ENCODE results near the gene AKNA.

The AKNA gene

DNA sequence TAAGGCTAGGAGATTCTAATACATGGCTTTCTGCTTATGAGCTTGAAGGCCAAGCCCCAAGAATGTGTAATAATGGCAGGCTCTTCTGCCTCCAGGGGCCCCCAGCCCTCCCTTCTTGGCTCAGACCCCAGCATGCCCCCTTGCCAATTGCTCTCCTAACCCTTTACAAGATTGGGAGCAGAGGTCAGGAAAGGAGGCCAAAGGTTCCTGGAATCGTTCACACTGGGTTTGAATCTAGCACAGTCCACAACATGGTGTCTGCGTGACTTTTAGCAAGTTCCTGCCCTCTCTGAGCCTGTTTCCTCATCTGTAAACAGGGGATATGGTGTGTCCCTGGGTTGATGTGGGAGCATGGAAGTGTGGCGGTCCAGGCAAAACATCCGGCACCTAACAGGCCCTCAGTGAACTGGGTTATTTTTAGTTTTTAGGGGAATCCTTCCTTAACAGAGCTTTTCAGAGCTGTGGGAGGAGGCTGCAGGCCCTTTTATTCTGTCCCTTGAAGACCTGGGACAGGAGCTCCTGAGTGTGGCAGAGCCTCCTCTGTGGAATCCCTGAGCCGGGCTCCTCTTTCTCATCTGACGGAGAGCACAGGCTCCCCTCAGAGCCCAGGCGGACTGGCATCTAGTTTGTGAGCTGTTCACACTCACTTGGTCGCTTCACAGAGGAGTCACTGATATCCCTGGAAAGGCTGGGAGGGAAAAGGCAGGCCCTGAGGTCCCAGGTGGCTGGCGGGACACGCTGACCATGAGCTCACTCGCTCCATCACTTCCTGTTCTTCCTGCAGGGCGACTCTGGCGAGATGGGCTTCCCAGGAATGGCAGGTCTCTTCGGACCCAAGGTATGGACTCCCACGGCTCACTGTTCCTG lies 88.3 kb downstream of the AKNA start:
- no peak for DNase-seq

DNA sequence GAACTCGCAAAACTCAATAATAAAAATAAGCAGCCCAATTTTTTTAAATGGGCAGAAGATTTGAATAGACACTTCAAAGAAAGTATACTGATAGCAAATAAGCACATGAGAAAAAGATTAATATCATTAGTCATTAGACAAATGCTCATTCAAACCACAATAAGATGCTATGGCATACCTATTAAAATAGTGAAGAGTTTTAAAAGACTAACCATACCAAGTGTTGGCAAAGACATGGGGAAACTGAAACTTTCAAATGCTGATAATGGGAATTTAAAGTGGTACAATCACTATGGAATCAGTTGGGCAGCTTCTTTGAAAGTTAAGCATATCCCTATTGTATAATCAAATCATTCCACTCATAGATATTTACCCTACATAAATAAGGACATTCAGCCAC lies 91.4 kb downstream of the AKNA start:
- DNase-seq, result no peak

DNA sequence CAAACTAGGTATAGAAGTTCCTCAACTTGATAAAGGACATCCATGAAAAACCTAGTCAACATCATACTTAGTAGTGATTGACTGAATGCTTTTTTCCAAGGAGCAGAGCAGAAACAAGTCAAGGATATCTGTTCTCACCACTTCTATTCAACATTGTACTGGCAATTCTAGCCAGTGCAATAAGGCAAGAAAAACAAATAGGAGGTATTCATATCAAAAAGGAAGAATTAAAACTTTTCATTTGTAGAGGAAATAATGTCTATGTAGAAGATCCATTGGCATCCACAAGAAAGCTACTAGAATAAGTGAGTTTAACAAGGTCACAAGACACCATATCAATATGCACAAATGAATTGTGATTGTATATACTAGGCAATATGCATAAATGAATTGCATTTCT lies 93.1 kb downstream of the AKNA start:
- no peak for DNase-seq

DNA sequence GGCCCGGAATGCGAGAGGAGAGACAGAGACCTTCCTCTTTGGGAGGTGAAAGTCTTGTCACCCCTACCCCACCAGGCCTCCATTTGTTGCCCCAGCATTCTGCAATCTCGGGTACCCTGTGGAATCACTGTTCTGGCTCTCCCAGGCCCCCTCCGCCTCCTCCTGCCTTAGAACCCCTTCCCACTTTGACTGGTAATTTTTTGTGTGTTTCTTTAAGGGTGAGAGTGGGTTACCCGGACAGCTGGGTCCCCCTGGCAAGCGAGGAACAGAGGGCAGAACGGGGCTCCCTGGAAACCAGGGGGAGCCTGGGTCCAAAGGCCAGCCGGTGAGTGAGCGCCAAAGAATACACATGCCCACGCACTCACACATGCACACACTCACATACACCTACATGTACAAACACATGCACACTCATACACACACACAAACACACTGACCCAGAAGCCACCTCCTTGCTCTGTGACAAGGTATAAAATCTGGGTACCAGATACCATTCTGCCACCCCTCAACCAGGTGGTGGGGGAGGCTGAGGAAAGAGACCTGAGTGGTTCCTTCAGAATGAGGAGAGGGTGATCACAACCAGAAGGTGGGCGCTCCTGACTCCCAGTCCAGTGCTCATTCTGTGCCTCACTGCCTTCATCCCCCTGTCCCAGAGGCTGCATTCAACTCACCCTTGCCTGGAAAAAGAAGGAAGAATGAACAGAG lies 95.7 kb downstream of the AKNA start:
- DNase-seq, result no peak

DNA sequence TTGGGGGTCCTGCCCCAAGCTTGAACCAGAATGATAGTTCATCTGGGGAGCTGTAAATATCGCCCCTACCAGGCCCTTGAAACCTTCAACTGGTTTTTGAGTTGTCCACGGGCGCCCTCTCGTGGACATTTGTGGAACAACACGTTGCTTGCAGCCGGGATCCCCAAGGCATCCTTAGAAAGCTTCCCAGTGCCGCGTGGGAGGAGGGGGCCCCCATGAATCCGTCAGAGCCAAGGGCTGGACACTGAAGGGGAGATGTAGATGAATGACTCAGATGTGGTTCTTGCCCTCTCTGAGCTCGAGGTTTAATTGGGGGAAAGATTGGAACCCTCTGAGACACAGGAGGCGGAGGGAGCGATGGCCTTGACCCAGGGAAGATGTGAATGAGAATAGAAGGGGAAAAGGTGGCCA lies 96.7 kb downstream of the AKNA start:
- DNase-seq, result peak; percentile 69

DNA sequence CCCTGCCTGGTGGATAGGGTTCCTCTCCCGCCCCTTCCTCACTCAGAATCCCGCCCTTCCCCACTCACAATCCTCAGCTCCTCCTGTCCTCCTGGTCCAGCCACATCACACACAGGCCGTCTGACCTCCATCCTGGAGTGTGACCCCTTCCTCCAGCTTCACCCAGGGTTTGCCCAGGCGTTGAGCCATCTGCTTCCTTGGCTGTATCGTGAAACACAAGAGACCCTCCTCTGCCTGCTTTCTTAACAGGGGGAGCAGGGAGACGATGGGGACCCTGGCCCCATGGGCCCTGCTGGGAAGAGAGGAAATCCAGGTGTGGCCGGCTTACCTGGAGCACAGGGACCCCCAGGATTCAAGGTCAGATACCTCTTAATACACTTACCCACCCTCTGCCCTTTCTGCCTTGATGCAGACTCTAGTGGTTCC lies 97.2 kb downstream of the AKNA start:
- no peak for DNase-seq

DNA sequence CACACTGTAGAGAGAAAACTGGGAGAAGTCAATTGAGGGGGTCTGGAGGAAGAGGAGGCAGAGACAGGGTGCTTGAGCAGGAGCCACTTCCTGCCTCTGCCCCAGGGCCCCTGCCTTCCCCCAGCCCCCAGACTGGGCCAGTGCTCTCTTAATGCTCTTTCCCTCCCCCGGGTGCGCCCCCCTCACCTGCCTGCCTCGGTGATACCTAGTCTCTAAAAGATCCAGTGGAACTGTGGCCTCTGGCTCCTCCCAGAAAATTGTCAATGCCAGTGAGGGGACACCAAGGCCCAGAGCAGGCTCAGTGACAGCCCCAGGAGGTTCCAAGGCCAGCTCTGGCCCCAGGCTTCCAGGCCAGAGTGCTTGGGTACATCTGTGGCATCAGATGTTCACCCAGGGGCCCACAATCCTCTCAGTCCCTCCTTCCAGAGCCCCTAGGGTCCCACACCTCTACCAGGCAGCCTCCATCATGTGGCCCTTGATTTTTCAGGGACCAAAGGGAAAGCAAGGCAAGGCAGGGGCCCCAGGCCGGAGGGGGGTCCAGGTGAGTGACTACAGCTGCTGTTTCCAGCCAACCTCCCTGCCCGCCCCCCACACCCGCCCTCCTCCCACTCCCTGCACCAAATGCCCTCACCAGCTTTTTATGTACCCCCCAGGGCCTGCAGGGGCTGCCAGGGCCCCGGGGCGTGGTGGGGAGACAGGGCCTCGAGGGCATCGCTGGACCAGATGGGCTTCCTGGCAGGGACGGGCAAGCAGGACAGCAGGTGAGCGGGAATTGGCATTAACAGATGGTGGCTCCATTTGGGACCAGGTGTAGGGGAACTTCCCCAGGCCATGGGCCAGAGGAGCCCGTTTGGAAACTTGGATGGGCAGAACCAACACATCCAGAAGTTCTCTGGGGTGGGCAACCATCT lies 98.0 kb downstream of the AKNA start:
- DNase-seq, result no peak

DNA sequence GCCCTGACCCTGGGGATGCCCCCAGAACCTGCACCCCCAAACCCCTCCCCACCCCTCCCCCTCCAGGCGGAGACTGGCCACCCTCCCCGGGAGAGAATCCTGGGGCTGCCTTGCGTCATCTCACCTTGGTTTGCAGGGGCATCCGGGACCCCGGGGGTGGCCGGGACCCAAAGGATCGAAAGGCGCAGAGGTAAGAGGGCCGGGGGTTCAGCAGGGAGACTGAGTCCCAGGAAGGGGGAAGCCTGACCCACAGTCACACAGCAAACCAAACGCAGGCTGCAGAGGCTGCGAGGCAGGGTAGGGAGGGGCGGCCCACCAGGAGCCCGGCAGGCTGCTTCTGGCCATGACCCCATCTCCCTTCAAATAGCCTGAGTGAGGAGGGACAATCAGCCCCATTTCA lies 98.7 kb downstream of the AKNA start:
- DNase-seq, result no peak

DNA sequence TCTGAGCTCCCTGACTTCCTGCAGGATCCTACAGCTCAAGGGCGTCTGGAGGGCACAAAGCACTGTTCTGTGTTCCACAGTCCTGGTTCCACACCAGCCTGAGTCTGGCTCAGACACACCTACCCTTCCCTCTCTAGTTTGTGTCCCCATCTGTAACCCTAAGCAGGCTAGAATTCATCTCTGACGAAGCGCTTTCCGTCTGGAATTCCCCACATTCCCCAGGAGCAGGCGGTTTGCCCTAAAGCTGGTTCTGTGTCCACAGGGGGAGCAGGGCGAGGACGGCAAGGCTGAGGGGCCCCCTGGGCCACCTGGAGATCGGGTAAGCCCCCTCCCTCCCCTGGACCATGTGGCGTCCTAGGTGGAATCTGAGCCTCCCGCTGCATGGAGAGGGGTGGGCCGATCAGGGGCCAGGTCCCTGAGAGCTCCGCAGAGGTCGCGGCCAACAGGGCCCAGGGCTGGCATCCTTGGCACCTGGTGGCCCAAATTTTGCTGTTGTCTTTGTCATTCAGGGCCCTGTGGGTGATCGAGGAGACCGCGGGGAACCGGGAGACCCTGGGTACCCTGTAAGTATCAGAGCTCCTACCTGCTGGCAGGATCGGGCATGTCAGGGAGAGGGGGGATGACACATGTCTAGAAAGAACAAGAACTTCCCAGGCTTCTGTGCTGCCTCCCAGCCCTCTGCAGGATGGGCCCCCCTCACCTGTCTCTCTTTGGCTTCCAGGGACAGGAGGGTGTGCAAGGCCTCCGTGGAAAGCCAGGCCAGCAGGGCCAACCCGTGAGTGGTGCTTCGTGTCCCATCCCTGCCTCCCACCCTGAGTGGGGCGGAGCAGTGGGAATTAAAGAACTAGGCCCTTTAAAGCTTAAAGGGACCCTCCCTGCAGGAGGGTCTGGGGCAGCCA lies 99.3 kb downstream of the AKNA start:
- DNase-seq, result no peak

DNA sequence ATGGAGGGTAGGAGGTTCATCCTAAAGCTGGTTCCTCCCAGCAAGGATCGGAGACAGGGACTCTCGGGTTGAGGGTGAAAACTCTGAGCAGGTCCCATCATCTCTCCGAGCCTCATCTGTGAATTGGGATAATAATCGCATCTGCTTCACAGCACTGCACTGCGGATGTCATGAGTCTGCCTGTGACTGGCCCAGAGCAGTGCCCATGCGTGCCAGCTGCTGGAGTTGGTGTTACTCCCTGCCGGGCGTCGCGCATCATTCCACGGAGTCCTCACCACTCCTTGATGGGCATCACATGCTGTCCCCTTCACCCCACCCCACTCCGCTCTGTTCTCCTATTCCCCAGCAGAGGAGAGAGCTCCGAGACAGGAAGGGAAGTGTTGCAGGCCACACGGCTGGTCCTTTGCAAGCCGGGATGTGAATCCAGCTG lies 100.0 kb downstream of the AKNA start:
- no peak for DNase-seq

DNA sequence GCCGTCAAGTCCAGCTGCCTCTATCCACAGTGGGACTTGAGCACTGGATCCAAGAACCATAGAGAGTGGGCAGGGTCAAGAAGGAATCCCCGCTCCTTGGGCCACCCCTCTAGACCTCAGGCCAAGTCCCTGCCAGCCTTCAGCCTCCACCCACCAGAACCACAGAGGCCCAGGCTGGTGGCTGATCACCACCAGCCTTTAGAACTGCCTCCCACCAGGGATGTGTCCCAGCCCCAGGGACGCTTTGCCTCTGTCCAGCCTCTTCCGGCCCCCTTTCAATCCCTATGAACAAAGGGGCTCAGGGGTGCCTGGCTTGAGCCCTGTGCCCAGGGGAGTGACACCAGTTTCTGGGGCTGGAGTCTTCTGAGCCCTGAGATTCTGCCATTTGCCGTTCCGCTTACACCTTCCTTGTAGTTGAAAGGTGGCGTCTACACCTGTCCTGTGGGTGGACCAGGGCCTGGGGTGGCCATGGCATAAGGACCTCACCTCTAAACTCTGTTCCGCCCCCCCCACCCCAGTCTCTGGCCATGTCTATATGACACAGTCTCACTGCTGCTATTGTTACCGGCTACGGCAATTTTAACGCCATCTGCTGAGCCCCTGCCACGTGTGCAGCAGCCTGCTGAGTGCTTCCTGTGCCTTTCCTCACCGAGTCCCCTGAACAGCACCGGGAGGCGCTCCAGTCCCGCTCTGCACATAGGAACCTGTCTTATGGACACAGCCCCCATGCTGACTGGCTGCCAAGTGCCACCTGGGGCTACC lies 100.6 kb downstream of the AKNA start:
- DNase-seq, result no peak

DNA sequence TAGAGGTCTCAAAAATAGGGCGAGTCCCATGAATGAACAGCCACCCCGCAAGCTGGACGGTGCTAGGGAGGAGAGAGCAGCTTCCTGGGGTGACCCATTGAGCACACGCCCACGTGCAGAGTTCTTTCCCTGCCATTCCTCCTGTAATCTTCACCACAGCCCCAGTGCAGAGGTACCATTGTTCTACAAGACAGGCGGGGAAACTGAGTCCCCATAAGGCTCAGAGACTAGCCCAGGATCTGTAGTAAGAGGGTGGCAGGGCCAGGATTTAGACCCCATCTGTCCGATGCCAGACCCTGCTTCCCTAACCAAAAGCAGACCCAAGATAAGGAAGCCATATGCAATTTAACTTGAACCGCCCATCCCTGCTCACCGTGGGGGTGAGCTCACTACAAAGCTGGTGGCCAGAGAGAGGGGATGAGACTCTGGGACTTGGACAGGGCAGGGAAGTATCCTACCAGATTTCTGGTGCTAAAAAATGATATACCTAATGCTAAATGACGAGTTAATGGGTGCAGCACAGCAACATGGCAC lies 101.6 kb downstream of the AKNA start:
- DNase-seq, result no peak

DNA sequence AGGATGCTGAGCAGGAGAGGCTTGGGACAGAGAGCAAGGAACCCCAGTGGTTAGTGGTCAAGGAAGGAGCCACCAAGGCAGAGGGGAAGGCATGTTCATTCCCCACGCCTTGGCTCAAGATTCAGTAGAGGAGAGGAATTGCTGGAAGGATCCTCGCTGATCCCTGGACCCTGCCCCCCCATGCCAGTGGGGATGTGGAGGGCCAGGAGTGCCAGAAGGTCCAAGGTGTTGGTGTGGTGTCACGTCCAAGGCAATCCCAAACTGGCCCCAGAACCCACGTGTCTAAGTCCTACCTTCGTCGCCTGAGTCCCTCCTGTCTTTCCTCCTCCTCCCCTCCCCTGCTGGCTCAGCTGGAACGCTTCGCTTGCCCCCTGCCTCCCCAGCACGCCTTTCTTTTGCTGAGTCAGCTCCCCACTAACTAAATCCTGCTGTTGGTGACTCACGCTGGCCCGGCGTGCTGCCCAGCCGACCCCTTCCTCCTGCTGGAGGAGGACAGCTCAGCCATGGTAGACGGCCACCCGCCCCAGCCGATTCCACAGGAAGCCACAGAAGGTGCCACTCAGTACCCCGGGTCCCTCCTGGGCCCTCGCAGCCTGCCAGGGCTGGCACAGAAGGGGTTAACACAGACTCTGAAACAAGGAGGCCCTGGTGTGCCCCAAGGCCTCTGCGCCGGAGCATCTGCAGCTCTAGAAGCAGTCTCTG lies 102.5 kb downstream of the AKNA start:
- no peak for DNase-seq

DNA sequence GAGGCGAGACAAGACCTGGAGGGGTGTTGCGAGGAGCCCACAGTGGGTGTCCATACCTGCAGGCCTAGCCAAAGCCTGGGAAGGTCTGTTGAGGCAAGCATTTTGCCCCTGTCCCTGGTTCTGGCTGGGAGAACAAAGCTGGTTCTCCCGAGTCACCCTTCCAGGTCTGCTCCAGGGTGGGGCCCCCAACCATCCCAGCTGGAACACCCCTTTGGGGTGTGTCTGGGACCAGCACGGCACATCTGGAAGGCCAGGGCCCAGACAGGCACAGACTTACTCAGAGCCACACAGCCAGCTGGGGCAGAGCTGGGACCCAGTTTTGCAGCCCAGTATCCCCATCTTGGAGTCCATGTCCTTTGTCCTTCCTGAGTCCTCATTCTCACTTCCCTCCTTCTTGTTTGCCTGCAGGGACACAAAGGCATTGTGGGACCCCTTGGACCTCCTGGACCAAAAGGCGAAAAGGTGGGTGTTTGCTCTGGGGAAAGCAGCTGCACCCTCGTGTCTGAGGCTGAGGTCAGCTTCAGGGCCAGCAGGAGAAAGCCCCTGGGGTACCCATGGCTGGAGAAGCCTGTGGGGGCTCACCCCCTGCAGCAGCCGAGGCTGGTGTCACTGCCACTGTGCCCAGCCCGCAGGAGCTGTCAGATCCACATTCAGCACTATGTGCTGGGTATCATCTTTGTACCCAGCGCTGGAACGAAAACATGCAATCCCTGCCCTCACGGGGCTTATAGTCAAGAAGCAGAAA lies 103.3 kb downstream of the AKNA start:
- no peak for DNase-seq
